Calu3 (cell line): ENCODE data around the gene SLC35F6. TPM values are rescaled to one million over a fixed set of nuclear protein-coding genes. Genes with fewer than 3 reads are reported as not detected.

Experiments
- BruUV-seq: library from RNA; stranded (reverse); fragments of 400-500 nt; replicated peaks from 2 replicates; lab custom pipeline; 2021; lab: Mats Ljungman, UMichigan
- CTCF ChIA-PET: fragments of 300-600 bp; sonication (Branson Sonifier 250); formaldehyde crosslinking; loops from one replicate; lab custom pipeline; 2022; ENCODE audit warnings: antibody characterized with exemption; lab: Charles Lee
- DNase-seq: peaks from one replicate; pipeline ENCODE4 v3.0.0; 2022
- H3K27ac Mint-ChIP-seq: one replicate; pipeline ENCODE4 v1.8.0; 2022; ENCODE audit warnings: mixed read lengths; ENCODE audit not compliant: unreplicated experiment
- H3K27me3 Mint-ChIP-seq: one replicate; pipeline ENCODE4 v1.8.0; 2022; ENCODE audit warnings: mixed read lengths; ENCODE audit not compliant: unreplicated experiment
- H3K36me3 Mint-ChIP-seq: one replicate; pipeline ENCODE4 v1.8.0; 2022; ENCODE audit warnings: mild to moderate bottlenecking, moderate library complexity, mixed read lengths; ENCODE audit not compliant: insufficient read depth, unreplicated experiment
- H3K4me1 Mint-ChIP-seq: one replicate; pipeline ENCODE4 v1.8.0; 2022; ENCODE audit warnings: mild to moderate bottlenecking, low read depth, mixed read lengths; ENCODE audit not compliant: unreplicated experiment
- H3K4me3 Mint-ChIP-seq: one replicate; pipeline ENCODE4 v1.8.0; 2022; ENCODE audit warnings: mild to moderate bottlenecking, low read depth, moderate library complexity, mixed read lengths; ENCODE audit not compliant: unreplicated experiment
- H3K9me3 Mint-ChIP-seq: one replicate; pipeline ENCODE4 v1.8.0; 2022; ENCODE audit warnings: low read depth, mixed read lengths; ENCODE audit not compliant: unreplicated experiment
- intact Hi-C: fragments of 100-400 bp; cut with micrococcal nuclease; formaldehyde crosslinking; loops from one replicate; pipeline ENCODE4 v1.10.0; 2022; ENCODE audit not compliant: unreplicated experiment
- total RNA-seq: library from RNA; stranded (reverse); gene quantifications from 2 replicates; pipeline ENCODE4 v1.2.3, GENCODE V29; 2022
- TF ChIP-seq, protein P1 (sequence below): fragments of 200-600 bp; IDR thresholded peaks from one replicate; pipeline ENCODE4 v1.8.0; 2022; ENCODE audit warnings: antibody characterized with exemption; ENCODE audit not compliant: unreplicated experiment

Gene SLC35F6
- total RNA-seq, 1 experiment from 2014 or later: 36.9 TPM

DNA sequence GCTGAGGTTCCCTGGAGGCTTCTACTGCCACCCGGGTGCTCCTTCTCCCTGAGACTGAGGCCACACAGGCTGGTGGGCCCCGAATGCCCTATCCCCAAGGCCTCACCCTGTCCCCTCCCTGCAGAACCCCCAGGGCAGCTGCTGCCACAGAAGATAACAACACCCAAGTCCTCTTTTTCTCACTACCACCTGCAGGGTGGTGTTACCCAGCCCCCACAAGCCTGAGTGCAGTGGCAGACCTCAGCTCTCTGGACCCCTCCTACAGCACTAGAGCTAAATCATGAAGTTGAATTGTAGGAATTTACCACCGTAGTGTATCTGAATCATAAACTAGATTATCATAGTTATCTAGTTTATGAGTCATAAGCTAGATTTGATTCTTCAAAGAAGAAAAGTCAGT is 14.4 kb downstream of the SLC35F6 start:
- TF ChIP-seq, protein P1, sequence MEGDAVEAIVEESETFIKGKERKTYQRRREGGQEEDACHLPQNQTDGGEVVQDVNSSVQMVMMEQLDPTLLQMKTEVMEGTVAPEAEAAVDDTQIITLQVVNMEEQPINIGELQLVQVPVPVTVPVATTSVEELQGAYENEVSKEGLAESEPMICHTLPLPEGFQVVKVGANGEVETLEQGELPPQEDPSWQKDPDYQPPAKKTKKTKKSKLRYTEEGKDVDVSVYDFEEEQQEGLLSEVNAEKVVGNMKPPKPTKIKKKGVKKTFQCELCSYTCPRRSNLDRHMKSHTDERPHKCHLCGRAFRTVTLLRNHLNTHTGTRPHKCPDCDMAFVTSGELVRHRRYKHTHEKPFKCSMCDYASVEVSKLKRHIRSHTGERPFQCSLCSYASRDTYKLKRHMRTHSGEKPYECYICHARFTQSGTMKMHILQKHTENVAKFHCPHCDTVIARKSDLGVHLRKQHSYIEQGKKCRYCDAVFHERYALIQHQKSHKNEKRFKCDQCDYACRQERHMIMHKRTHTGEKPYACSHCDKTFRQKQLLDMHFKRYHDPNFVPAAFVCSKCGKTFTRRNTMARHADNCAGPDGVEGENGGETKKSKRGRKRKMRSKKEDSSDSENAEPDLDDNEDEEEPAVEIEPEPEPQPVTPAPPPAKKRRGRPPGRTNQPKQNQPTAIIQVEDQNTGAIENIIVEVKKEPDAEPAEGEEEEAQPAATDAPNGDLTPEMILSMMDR: no peak
- no TSS peak for BruUV-seq
- intact Hi-C loops: no loop called here
- H3K27ac Mint-ChIP-seq: no peak overlapping the region
- H3K9me3 Mint-ChIP-seq: no peaks in the 10 kb centered on the region
- no peaks in the 10 kb centered on the region for H3K27me3 Mint-ChIP-seq
- CTCF ChIA-PET: no interaction called here
- peaks cover 52% of the 10 kb centered on the region for H3K36me3 Mint-ChIP-seq
- no peak for DNase-seq
- H3K4me3 Mint-ChIP-seq: no peak overlapping the region
- no peaks in the 10 kb centered on the region for H3K4me1 Mint-ChIP-seq

DNA sequence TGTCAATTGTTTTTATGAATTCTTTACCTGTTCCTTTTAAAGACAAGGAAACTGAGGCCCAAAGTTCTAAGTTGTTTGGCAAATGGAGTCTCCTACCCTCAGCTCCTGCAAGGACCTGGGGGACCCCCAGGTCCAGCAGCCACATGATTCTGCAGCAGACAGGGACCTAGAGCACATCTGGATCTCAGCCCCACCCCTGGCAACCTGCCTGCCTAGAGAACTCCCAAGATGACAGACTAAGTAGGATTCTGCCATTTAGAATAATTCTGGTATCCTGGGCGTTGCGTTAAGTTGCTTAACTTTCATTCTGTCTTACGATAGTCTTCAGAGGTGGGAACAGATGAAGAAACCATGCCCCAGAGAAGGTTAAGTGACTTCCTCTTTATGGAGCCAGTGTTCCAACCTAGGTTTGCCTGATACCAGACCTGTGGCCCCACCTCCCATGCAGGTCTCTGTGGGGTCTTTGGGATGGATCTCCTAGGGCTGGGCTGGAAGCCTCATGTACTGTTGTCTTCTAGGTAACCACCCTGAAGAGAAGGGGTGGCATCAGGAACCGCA is 16.2 kb downstream of the SLC35F6 start:
- Mint-ChIP-seq H3K27ac (no peak overlapping the region), H3K36me3 (peaks cover 53% of the 10 kb centered on the region), H3K27me3 (no peaks in the 10 kb centered on the region), H3K4me3 (no peak overlapping the region), H3K4me1 (no peaks in the 10 kb centered on the region), H3K9me3 (no peaks in the 10 kb centered on the region)
- intact Hi-C loops: no loop called here
- no peak for DNase-seq
- TF ChIP-seq, protein P1: no peak
- CTCF ChIA-PET: interaction anchor here (1.1 kb wide), 1 partner anchor 9 kb away, joined by 3 read pairs; no protein-coding TSS in a partner anchor
- no TSS peak for BruUV-seq

GRCh38 chr2:26782876-26783704 is 19.0 kb downstream of the SLC35F6 start:
- intact Hi-C loops: no loop called here
- no peak for DNase-seq
- Mint-ChIP-seq H3K9me3 (no peaks in the 10 kb centered on the region), H3K27ac (no peak overlapping the region), H3K4me1 (peaks cover 6% of the 10 kb centered on the region), H3K27me3 (no peaks in the 10 kb centered on the region), H3K36me3 (peaks cover 52% of the 10 kb centered on the region), H3K4me3 (no peak overlapping the region)
- CTCF ChIA-PET: interaction anchor here (0.6 to 0.7 kb wide), 3 partner anchors 166 to 281 kb away, joined by 3 to 5 read pairs (median 4); no protein-coding TSS in a partner anchor
- TF ChIP-seq, protein P1: no peak
- no TSS peak for BruUV-seq

DNA sequence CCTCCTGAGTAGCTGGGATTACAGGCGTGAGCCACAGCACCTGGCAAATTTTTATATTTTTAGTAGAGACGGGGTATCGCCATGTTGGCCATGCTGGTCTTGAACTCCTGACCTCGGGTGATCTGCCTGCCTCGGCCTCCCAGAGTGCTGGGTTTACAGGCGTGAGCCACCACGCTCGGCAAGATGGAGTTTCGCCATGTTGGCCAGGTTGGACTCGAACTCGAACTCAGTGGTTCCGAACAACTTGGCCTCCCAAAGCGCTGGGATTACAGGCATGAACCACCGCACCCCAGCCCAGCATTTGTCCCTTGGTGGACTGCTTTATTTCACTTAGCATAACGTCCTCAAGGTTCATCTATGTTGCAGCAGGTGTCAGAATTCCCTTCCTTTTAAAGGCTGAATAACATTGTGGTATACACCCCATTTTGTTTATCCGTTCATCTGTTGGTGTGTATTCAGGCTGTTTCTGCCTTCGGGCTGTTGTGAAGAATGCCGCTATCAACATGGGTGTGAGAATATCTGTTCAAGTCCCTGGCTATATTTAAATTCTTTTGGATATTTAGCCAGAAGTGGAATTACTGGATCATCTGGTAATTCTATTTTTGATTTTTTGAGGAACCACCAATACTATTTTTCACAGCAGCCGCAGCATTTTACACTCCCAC is 20.6 kb downstream of the SLC35F6 start:
- H3K4me3 Mint-ChIP-seq: peak overlapping the region; percentile 75
- peaks cover 1% of the 10 kb centered on the region for H3K9me3 Mint-ChIP-seq
- TF ChIP-seq, protein P1: no peak
- CTCF ChIA-PET: no interaction called here
- no peak for DNase-seq
- intact Hi-C loops: no loop called here
- H3K27ac Mint-ChIP-seq: no peak overlapping the region
- no TSS peak for BruUV-seq
- H3K27me3 Mint-ChIP-seq: no peaks in the 10 kb centered on the region
- peaks cover 59% of the 10 kb centered on the region for H3K36me3 Mint-ChIP-seq
- peaks cover 22% of the 10 kb centered on the region for H3K4me1 Mint-ChIP-seq
